HG02870 (cell line): Measurements from ENCODE around the gene PCMTD2.
"Not testable (repeated sequence)": the region's sequence is repeated elsewhere in the genome, so short reads cannot be mapped to it uniquely, and the experiment has no call there.

Experiments used
- ATAC-seq: cut with Tn5 transposase; IDR thresholded peaks from one replicate; pipeline ENCODE4 v1.9.1; 2021; ENCODE audit warnings: mild to moderate bottlenecking, moderate library complexity; ENCODE audit not compliant: unreplicated experiment

PCMTD2 gene

DNA sequence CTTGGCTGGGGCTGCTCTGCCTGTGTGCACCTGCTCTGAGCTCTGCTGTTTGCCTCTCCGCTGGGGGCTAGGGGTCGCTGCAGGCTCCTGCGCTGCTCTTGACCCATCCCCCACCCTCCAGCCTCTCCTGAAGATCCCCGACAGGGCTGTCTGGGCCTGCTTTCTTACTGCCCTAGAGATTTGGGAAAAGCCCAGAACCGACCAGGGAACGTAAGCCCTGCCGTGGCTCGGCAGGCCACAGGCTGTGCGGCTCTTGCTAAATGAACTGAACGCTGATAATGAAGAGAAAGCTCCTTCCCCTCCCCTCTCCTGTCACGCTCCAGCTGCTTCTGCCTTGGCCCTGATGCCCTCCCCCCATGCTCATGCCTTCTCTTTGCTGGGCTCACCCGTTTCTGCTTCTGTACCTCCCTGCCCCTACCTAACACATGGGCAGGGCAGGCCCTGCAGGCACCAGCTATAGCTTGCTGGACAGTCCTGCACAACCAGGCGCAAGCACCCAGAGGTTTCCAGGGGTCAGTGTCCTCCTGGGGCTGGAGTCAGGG, 32.0 kb upstream of the PCMTD2 start:
- no peak for ATAC-seq

DNA sequence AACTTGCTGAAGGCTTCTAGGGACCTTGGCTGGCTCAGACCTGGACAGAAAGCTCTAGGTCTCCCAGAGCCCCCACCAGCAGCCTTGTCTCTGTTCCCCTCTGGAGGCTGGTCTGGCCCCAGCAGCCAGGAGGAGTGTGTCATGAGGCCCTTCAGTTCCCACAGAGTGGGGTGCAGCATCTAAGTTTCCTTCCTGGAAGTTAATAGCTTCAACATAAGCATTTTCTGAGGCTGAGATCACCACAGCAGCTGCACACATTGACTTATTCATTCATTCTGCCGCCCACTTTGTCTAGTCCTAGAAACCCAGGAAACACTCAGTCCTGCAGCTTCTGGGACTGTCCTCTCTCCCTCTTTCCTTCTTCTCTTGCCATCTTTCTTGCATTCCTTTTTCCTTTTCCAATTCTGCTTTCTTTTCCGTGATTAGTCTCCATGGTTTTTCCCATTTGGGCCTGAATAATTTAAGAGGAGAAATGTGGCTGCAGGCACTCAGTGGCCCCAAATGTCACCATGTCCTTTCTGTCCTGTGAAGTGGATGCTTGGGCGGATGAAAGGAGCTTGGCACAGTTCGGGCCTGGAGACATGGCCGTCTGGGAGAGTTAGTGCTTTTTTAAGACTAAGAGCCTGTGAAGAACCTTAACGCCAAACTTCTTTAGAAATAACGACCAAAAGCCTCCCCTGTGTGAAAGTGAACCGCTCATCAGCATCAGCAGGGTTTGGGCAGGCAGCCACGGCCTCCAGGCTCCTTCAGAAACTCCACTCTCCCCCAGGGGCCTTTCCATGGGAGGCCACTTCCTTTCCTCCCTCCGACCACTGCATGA, 31.0 kb upstream of the PCMTD2 start:
- ATAC-seq: no peak

DNA sequence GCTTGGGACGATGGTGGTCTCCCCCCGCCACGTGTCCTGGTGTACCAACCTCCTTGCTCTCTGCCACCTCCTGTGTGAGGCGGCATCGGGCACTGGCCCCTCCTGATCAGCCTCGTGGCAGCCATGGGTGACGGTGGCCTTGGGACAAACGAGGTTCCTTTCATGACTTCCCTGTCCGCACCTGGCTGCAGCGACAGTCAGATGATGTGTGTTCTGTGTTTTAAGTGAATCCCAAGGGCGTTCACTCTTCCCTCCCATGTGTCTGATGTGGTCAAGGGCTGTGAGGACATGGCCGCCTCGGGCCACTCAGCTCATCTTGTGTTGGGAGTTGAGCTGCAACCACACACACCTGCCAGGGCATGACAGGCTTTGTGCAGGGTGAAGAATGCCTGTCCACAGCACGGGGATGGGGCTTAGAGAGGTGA, 30.4 kb upstream of the PCMTD2 start:
- ATAC-seq: no peak

DNA sequence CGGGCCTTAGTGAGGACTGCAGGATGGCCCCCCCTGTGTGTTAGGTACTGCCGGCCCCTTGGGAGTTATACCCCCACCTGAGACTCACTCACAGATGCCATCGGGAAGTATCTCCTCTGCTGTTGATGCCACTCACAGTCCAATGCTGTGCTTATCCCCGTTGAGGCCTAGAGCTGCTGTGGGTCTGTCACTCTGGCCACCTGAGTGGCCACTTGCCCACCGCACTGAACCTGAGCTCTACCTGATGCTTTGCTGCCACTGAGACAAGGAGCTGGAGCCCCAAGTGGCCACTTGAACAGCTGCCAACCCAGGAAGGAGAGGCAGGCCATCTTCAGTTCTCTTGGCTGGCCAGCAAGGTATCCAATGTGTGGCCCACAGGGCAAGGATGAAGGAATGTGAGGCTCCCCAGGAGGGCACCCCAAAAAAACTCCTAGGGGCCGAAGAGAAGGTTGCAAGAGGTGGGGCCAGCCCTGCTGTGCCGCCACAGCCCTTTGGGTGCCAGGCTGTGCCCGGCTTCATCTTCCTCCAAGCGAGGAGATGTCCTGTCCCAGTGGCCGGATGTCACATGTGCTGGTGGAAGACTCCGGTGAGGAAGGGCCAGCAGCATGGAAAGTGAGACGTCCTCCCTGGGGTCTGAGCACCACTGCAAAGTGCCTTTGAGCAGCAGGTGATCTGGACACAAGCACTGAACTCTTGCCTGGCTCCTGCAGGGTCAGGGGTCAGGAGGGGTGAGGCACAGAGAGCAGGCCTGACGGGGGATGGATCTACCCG, 29.5 kb upstream of the PCMTD2 start:
- no peak for ATAC-seq

DNA sequence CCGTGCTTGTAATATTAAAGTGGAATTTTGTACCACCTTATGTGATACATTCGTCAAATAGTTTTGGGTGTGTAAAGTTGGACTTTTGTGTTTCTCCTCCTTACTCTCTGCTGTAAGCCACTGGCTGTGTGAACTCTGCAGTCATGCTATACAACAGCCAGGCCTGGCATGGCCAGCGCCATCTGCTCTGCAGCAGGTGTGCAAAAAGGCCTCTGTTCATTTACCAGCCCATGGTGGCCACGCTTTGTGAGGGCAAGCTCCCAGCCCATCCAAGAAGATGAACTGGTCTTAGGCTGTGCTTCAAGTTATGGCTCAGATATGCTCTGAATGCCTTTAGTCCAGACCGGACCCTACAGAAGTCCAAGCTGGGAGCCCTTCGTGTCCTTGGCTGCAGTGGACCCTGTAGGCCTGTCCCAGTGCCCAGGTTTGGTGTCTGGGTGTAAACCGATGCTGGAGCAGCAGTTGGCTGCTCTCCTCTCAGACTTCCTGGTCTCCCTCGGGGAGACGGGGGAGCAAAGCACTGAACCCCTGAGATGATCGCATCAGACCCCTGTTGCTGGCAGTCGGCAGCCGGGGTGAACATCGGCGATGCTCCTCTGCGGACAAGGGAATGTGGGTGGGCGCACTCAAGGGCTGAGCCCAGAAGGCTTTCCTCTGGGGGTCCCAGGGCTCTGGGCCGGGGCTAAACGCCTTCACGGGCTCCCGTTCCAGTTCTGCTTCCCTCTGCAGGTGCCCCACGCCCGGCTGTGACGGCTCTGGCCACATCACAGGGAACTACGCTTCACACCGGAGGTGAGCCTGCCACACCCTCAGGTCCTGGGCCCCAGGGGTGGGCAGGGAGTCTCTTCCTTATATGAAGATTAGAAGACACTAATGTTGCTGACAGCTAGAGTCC, 28.6 kb upstream of the PCMTD2 start:
- ATAC-seq: no peak

DNA sequence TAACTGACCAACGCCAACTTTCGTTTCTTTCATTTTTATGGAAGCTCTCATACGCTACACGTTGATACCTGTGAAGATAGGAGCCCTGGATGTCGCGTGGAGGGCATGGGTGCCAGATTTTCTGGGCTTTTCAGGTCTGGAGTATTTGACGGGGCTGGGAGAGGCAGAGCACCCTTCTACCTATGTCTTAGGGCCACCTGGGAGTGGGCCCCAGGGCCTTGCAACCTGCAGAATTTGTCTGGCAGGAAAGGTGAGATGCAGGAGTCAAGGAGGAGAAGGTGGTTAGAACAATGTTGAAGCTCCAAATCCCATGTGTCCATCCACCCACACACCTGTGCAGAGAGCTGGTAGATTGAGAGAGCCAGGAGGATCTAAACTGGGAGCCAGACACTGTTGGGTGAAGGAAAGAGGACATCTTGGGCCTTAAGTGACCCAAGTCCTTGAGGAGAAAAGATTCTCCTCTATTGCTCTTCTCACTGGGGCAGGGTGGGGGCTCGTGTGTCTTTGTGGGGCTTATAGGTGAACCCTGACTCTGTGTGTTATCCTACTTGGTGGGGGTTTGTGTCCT, 27.4 kb upstream of the PCMTD2 start:
- ATAC-seq: no peak

DNA sequence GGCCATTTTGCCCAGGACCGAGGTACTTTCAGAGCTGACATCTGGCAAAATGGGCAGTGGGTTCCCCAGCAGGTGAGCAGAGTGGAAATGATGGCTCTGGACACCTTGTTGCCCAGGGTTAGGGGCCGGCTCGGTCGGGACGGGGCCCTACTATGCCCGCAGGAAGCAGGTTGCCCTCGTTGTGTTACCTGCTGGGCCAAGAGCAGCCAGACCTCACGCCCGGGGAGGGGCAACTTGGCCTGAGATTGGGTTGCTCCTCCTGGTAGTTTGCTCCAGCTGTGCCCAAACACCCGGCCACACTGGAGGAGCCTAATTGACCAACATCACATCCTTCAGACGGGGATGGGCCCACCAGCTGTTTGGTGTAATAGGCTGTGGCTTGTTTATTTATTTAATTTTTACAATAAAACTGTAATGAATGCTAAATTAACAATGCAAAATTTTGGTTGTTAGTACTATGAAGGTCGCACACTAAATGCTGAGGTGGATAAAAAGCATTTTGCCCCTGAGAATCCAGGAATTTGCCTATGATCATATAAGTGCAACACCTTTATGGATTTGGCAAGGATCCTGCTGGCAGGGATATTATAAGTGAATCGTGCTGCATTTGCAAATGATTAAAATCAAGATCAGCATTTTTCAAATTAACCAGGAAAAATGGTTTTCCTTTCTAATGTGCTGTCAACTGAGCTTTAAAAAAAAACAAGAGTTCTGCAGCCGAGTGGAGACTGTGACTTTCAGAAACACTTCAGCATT, 26.6 kb upstream of the PCMTD2 start:
- ATAC-seq: no peak

DNA sequence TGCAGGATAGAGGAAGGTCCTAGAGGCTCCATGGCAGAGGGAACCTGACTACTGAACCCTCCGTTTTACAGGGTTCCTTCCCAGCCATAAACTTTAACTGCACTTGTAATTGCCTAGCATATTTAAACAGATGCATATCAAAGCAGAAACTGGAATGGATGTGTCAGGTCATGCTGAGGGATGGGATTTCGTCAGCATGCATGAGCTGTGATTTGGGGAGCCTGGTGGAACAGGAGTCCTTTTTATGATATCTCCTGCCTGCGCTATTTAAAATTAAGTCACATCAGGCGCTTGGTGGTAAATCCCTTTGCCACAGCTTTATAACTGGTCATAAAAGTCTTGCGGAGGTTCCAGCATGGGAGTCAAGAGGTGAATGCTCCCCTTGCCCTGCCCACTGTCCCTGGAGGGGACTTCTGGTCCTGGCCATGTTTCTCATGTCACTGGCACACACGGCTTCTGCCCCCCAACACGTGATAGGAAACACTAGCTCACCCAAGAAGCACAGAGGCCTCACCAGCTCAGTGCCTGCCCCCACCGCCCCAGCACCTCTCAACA, 26.0 kb upstream of the PCMTD2 start:
- no peak for ATAC-seq

DNA sequence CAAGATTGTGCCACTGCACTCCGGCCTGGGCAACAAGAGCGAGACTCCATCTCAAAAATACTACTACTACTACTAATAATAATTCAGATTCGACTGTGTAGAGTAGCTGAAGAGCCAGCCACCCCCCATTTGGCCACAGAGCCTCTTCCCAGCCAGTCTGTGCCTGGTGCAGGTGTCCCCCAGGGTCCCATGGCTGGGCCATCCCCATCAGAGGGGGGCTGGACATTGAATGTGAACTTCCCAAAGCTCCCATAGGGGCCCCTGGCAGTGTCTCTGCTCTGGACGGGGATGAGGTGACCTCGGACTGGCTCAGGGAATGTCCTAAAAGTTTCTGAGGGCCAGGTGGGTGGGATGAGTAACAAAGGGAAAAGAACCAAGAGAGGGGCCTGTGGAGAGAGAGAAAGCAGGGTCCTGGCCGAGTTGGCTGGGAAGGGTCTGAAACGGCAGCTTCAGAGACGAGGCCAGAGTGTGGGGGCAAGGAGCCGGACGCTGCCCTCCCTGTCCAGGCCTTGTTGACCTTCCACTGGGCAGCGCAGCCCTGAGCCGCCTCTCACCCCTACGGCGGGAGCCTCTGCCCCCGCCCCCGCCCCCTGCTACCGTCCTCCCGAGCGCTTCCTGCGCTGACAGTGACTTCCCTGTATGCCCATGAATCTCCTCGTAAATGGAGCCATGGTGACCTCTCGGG, 24.9 kb upstream of the PCMTD2 start:
- no peak for ATAC-seq

DNA sequence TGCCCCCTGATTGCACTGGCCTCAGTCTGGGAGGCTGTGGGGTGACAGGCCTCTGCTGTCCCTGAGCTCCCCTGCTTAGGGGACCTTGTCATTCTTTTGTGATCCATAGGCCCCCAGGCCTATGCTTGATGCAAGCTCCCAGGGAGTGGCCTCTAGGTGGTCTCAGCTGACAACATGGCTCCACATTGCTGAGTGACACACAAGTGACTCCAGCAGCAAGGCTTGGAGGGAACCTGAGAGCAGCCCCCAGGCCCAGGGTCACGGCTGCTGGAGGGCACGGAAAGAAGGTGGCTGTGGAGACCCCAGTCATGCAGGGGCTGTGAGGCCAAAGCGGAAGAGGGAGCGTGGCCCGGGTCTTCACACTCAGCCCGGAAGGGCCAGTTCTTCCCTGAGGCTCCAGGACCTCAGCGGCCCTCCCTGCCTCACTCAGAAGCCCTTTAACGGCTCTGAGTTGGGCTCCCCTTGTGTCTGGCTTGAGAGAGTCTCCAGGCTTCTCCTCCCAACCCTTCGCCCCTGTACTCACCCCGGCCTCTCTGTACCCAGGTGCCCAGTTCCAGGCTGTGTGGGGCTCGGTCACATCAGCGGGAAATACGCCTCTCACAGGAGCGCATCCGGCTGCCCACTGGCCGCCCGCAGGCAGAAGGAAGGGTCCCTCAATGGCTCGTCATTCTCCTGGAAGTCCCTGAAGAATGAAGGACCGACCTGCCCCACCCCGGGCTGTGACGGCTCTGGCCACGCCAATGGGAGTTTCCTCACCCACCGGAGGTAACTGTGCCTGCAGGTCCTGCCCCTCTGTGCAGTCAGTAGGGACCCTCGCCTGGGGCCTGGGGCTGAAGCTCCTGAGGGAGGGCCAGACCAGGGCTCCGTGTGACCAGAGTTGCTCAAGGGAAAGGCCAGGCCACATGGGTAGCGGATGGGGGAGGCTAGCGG, 23.7 kb upstream of the PCMTD2 start:
- no peak for ATAC-seq

DNA sequence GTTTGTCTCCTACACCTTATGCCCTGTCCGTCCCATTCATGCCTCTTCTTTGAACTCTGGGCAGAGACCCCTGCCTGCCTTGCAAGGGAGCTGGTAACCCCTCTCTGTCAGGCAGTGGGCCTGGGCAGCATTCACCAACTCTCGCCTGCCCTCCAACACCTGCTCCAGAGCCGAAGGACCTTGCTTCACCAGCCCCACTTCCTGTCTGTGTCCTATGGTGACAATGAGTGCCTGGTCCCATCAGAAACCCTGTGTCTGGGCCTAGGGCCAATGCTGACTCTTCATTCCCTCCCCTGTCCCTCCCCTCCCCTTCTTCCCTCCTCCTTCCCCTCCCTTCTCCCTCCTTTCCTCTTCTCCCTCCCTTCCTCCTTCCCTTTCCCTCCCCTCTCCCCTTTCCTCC, 22.8 kb upstream of the PCMTD2 start:
- no peak for ATAC-seq

DNA sequence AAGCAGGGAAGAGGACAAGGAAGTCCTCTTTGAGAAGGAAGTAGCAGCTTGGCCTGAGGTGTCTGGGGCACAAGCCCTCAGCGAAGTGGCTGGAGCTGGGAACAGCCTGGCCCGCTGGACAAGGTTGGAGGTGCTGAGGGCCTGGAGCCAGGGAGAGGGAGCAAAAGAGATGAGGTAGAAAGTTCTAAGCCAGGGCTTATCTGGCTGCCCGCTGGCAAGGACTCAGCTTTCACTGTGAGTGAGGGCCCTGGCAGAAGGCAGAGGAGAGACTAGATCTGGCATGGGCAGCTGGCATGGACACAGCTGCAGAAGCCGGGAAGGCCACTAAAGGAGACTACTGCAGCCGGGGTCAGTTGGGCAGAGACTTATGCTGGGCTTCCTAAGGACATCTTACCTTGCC, 21.8 kb upstream of the PCMTD2 start:
- no peak for ATAC-seq

DNA sequence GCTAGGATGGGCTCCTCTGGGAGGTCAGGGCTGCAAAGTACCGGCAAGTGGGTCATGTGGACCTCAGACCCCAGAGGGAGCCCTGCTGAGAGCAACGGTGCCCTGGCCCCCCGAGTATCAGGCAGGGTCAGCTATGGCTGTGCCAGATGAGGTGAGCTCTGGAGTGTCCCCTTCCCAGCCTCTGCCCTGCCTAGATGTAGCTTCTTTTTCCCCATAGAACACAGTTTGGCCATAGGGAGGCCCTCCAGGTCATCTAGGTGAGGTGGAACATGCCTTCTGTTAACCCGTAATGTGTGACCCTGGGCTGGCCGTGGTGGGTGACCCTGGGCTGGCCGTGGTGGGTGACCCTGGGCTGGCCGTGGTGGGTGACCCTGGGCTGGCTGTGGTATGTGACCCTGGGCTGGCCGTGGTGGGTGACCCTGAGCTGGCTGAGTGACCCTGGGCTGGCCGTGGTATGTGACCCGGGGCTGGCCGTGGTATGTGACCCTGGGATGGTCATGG, 21.2 kb upstream of the PCMTD2 start:
- no peak for ATAC-seq

DNA sequence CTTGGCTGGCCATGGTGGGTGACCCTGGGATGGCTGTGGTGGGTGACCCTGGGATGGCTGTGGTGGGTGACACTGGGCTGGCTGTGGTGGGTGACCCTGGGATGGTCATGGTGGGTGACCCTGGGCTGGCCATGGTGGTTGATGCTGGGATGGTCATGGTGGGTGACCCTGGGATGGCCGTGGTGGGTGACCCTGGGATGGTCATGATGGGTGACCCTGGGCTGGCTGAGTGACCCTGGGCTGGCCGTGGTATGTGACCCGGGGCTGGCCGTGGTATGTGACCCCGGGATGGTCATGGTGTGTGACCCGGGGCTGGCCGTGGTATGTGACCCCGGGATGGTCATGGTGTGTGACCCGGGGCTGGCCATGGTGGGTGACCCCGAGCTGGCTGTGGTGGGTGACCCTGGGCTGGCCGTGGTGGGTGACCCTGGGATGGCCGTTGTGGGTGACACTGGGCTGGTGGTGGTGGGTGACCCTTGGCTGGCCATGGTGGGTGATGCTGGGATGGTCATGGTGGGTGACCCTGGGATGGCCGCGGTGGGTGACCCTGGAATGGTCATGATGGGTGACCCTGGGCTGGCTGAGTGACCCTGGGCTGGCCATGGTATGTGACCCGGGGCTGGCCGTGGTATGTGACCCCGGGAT, 20.5 kb upstream of the PCMTD2 start:
- ATAC-seq: not testable (repeated sequence)

DNA sequence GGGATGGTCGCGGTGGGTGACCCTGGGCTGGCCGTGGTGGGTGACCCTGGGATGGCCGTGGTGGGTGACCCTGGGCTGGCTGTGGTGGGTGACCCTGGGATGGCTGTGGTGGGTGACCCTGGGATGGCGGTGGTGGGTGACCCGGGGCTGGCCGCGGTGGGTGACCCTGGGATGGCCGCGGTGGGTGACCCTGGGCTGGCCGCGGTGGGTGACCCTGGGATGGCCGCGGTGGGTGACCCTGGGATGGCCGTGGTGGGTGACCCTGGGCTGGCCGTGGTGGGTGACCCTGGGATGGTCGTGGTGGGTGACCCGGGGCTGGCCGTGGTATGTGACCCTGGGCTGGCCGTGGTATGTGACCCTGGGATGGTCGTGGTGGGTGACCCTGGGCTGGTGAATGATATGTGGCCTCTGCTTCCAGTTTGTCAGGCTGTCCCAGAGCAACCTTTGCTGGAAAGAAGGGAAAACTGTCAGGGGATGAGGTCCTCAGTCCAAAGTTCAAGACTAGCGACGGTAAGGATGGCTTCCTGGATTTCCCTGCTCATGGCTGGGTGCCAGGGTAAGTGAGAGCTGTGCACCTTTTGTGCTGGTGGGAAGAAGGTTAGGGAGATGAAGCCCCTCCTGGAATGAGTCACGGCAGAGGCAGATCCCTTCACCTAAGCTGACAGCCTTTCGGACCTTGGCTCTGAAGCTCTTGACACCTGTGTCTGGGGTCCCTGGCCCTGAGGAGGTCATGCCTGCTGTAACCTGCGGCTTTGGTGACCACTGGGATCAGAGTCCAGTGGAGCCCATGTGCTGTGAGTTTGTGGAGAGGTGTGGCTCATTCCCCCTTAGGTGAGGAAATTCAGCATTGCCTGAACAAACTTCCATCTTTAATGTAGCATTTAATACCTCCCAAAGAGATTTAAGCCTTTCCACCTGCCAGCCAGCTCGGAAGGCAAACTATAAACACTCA, 19.1 kb upstream of the PCMTD2 start:
- ATAC-seq: no peak

DNA sequence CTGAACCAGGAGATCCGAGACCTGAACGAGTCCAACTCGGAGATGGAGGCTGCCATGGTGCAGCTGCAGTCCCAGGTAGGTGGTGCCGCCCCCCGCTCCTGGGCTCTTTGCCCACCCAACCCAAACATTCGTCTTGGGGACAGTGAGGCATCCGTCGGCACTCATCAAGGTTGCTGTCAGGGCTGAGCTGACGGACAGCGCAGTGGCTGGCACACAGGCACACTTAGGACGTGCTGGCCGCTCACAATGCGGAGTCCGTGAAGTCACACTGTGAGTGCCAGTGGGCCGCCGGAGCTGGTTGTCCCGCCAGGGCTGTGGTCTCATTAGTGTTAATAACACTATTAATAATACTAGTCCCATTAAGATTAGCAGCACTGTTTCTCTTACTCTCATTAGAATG, 18.2 kb upstream of the PCMTD2 start:
- ATAC-seq: no peak
